ENCODE data around the gene FOXP2.

GRCh38 chr7:114660126-114660486 lies 245.5 kb downstream of the FOXP2 start:
- TF ChIP-seq CTCF (IDR thresholded peaks at IDR 0.05) (no peak), POLR2A (IDR thresholded peaks at IDR 0.05) (no peak)
